Smooth muscle cell of the umbilical artery (primary cell): ENCODE data around the gene KIF26A. TPM values are rescaled to one million over a fixed set of nuclear protein-coding genes. Genes with fewer than 3 reads are reported as not detected.

Experiments
- total RNA-seq: library from RNA; depleted of rRNA; stranded (reverse); fragments of >200 nt; gene quantifications from 2 replicates; pipeline ENCODE4 v1.2.3, GENCODE V29; 2014

Gene KIF26A
- 0.05 and 0.30 TPM in 2 replicates for total RNA-seq

GRCh38 chr14:104138098-104138717 is at the start of gene KIF26A:
KIF26A (plus strand) TSS chr14:104138587; CDS start chr14:104138723, 136 bp downstream.

Other genes starting within 250 kb of the KIF26A start
- gene TDRD9, start 210.1 kb upstream of the KIF26A start, total RNA-seq: 0.30 and 0.60 TPM in 2 replicates
- not detected in 2 replicates for gene RD3L, start 196.1 kb upstream of the KIF26A start, total RNA-seq
- not detected in 2 replicates for gene ASPG, start 52.9 kb upstream of the KIF26A start, total RNA-seq